MM.1S (cell line): ENCODE results near the gene TRUB2.

Experiments
- EZH2 ChIP-seq: fragments of 300-600 bp; sonication (generic); optimal IDR thresholded peaks from 2 replicates; pipeline ENCODE3; 2017; ENCODE audit warnings: low read depth, mild to moderate bottlenecking, antibody characterized with exemption, low read length, mixed read lengths
- EZH2phosphoT487 ChIP-seq: fragments of 300-600 bp; sonication (generic); IDR thresholded peaks from 2 replicates; pipeline ENCODE4 v1.6.1; 2018; ENCODE audit warnings: antibody characterized with exemption, low read length
- TF ChIP-seq, protein P1 (sequence below): fragments of 300-600 bp; sonication (generic); IDR thresholded peaks from 2 replicates; pipeline ENCODE4 v1.5.1; 2016; ENCODE audit warnings: antibody characterized with exemption, low read length, mixed read lengths

DNA sequence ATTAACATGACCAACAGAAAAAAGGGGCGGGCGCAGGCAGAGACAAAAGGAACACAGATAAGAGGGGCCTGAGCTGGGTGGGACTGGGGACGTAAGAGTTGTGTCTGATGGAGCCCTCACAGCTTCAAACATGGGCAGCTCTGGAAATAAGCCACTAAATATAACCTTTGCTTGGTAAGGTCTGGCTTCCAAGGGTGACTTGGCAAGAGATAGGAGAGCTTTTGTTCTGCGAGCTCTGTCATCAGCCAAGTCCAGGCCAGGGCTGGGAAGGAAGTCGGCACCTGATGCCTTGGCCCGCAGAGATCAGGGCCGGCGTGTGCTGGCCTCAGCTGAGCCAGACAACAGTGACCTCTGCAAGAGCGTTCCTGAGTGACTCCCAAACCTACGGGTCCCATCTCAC lies 11.8 kb downstream of the TRUB2 start:
- TF ChIP-seq, protein P1, sequence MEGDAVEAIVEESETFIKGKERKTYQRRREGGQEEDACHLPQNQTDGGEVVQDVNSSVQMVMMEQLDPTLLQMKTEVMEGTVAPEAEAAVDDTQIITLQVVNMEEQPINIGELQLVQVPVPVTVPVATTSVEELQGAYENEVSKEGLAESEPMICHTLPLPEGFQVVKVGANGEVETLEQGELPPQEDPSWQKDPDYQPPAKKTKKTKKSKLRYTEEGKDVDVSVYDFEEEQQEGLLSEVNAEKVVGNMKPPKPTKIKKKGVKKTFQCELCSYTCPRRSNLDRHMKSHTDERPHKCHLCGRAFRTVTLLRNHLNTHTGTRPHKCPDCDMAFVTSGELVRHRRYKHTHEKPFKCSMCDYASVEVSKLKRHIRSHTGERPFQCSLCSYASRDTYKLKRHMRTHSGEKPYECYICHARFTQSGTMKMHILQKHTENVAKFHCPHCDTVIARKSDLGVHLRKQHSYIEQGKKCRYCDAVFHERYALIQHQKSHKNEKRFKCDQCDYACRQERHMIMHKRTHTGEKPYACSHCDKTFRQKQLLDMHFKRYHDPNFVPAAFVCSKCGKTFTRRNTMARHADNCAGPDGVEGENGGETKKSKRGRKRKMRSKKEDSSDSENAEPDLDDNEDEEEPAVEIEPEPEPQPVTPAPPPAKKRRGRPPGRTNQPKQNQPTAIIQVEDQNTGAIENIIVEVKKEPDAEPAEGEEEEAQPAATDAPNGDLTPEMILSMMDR: no peak
- TF ChIP-seq EZH2: no peak
- no peak for TF ChIP-seq EZH2phosphoT487
